SK-N-SH treated with all-trans-retinoic acid at 6 μM for 48 hours (cell line): Measurements from ENCODE around the gene PNMA1.
"Not testable (repeated sequence)": the region's sequence is repeated elsewhere in the genome, so short reads cannot be mapped to it uniquely, and the experiment has no call there.

Experiments
- ATAC-seq: fragments of 200-7000 bp; cut with Tn5 transposase; 3 replicates; pipeline ENCODE4 v1.9.1; 2020; ENCODE audit warnings: mild to moderate bottlenecking, moderate library complexity
- ARNTL ChIP-seq: fragments of 450-650 bp; formaldehyde crosslinking; IDR thresholded peaks from 2 replicates; pipeline ENCODE4 v1.5.0; 2020; ENCODE audit warnings: low read depth, mild to moderate bottlenecking, moderate library complexity, borderline replicate concordance
- BACH2 ChIP-seq: fragments of 250-450 bp; sonication (Bioruptor Pico); IDR thresholded peaks from 2 replicates; pipeline ENCODE4 v1.9.0; 2021; ENCODE audit warnings: mild to moderate bottlenecking, borderline replicate concordance
- CREB5 ChIP-seq: fragments of 250-450 bp; sonication (Bioruptor Pico); IDR thresholded peaks from 2 replicates; pipeline ENCODE4 v1.5.1; 2020; ENCODE audit warnings: low read depth, mild to moderate bottlenecking, moderate library complexity
- CSDC2 ChIP-seq: fragments of 250-450 bp; sonication (Bioruptor Pico); IDR thresholded peaks from 2 replicates; pipeline ENCODE4 v1.5.0; 2020; ENCODE audit warnings: mild to moderate bottlenecking, moderate library complexity
- CSRNP3 ChIP-seq: fragments of 250-450 bp; sonication (Bioruptor Pico); IDR thresholded peaks from 2 replicates; pipeline ENCODE4 v1.5.1; 2021; ENCODE audit warnings: mild to moderate bottlenecking, moderate library complexity
- GLIS3 ChIP-seq: fragments of 250-450 bp; sonication (Bioruptor Pico); IDR thresholded peaks from 2 replicates; pipeline ENCODE4 v1.5.0; 2020; ENCODE audit warnings: mild to moderate bottlenecking, moderate library complexity
- ISL1 ChIP-seq: fragments of 250-450 bp; sonication (Bioruptor Pico); IDR thresholded peaks from 2 replicates; pipeline ENCODE4 v2.1.2; 2022; ENCODE audit warnings: mild to moderate bottlenecking, moderate library complexity
- OSR1 ChIP-seq: fragments of 250-450 bp; sonication (Bioruptor Pico); IDR thresholded peaks from 2 replicates; pipeline ENCODE4 v1.8.0; 2022; ENCODE audit warnings: moderate library complexity, mild to moderate bottlenecking, inconsistent platforms
- PATZ1 ChIP-seq: fragments of 250-450 bp; sonication (Bioruptor Pico); IDR thresholded peaks from 2 replicates; pipeline ENCODE4 v1.8.0; 2020; ENCODE audit warnings: mild to moderate bottlenecking, moderate library complexity, borderline replicate concordance
- POU6F1 ChIP-seq: fragments of 250-450 bp; sonication (Bioruptor Pico); IDR thresholded peaks from 2 replicates; pipeline ENCODE4 v1.8.0; 2021; ENCODE audit warnings: low read depth, mild to moderate bottlenecking, moderate library complexity, borderline replicate concordance
- PPARA ChIP-seq: fragments of 250-450 bp; sonication (Bioruptor Pico); IDR thresholded peaks from 2 replicates; pipeline ENCODE4 v1.5.0; 2020; ENCODE audit warnings: mild to moderate bottlenecking, borderline replicate concordance
- RARB ChIP-seq: fragments of 250-450 bp; sonication (Bioruptor Pico); IDR thresholded peaks from 2 replicates; pipeline ENCODE4 v1.8.0; 2021; ENCODE audit warnings: mild to moderate bottlenecking, moderate library complexity
- SNAI2 ChIP-seq: fragments of 250-450 bp; sonication (Bioruptor Pico); IDR thresholded peaks from 2 replicates; pipeline ENCODE4 v1.5.0; 2020; ENCODE audit warnings: mild to moderate bottlenecking, moderate library complexity
- TCF4 ChIP-seq: fragments of 250-450 bp; sonication (Bioruptor Pico); IDR thresholded peaks from 2 replicates; pipeline ENCODE4 v1.8.0; 2021; ENCODE audit warnings: mild to moderate bottlenecking, moderate library complexity, borderline replicate concordance
- TOX ChIP-seq: fragments of 250-450 bp; sonication (Bioruptor Pico); IDR thresholded peaks from 2 replicates; pipeline ENCODE4 v1.8.0; 2021; ENCODE audit warnings: mild to moderate bottlenecking, moderate library complexity, borderline replicate concordance
- TSHZ2 ChIP-seq: fragments of 250-450 bp; sonication (Bioruptor Pico); IDR thresholded peaks from 2 replicates; pipeline ENCODE4 v1.5.0; 2020; ENCODE audit warnings: mild to moderate bottlenecking, moderate library complexity
- ZFP3 ChIP-seq: fragments of 250-450 bp; sonication (Bioruptor Pico); IDR thresholded peaks from 2 replicates; pipeline ENCODE4 v1.5.0; 2020; ENCODE audit warnings: mild to moderate bottlenecking, moderate library complexity
- ZFP30 ChIP-seq: fragments of 450-650 bp; formaldehyde crosslinking; IDR thresholded peaks from 2 replicates; pipeline ENCODE4 v1.5.0; 2022; ENCODE audit warnings: mild to moderate bottlenecking, moderate library complexity
- ZNF565 ChIP-seq: fragments of 450-650 bp; formaldehyde crosslinking; conservative IDR thresholded peaks from 2 replicates; pipeline ENCODE4 v1.5.0; 2020; ENCODE audit warnings: low read depth, mild to moderate bottlenecking, moderate library complexity
- ZNF70 ChIP-seq: fragments of 450-650 bp; formaldehyde crosslinking; IDR thresholded peaks from 2 replicates; pipeline ENCODE4 v1.5.0; 2020; ENCODE audit warnings: mild to moderate bottlenecking, moderate library complexity
- ZNF8 ChIP-seq: fragments of 450-650 bp; formaldehyde crosslinking; IDR thresholded peaks from 2 replicates; pipeline ENCODE4 v1.5.0; 2020; ENCODE audit warnings: mild to moderate bottlenecking, moderate library complexity

Gene PNMA1

GRCh38 chr14:73709904-73710469 lies 4.2 kb downstream of the PNMA1 start:
- no peak for ATAC-seq
- TF ChIP-seq ZFP30 (CRISPR knock-in tag) (no peak), ZNF565 (CRISPR knock-in tag) (no peak), TOX (CRISPR knock-in tag) (no peak), TSHZ2 (no peak), GLIS3 (CRISPR knock-in tag) (no peak), TCF4 (CRISPR knock-in tag) (no peak), RARB (no peak), POU6F1 (CRISPR knock-in tag) (no peak), ARNTL (no peak), BACH2 (no peak), PPARA (CRISPR knock-in tag) (no peak), CSDC2 (CRISPR knock-in tag) (no peak), SNAI2 (CRISPR knock-in tag) (no peak), CSRNP3 (CRISPR knock-in tag) (no peak), ZFP3 (CRISPR knock-in tag) (no peak), ISL1 (CRISPR knock-in tag) (no peak), ZNF8 (CRISPR knock-in tag) (no peak), CREB5 (CRISPR knock-in tag) (no peak), ZNF70 (CRISPR knock-in tag) (no peak)

- not testable (repeated sequence) for ATAC-seq
Measured at GRCh38 chr14:73708076-73708475, 6.1 kb downstream of the PNMA1 start.

GRCh38 chr14:73700325-73700724 lies 13.9 kb downstream of the PNMA1 start:
- ATAC-seq: no peak
- TF ChIP-seq ZFP3 (CRISPR knock-in tag) (no peak), ZNF8 (CRISPR knock-in tag) (no peak), CREB5 (CRISPR knock-in tag) (no peak), POU6F1 (CRISPR knock-in tag) (no peak), OSR1 (CRISPR knock-in tag) (no peak), GLIS3 (CRISPR knock-in tag) (no peak), BACH2 (no peak), SNAI2 (CRISPR knock-in tag) (no peak), ZNF565 (CRISPR knock-in tag) (no peak), ARNTL (no peak), ZNF70 (CRISPR knock-in tag) (no peak), RARB (no peak), ZFP30 (CRISPR knock-in tag) (no peak), TSHZ2 (no peak), TOX (CRISPR knock-in tag) (no peak), ISL1 (CRISPR knock-in tag) (no peak), PATZ1 (CRISPR knock-in tag) (no peak), PPARA (CRISPR knock-in tag) (no peak)
